ENCODE results near the gene ZNF84.

DNA sequence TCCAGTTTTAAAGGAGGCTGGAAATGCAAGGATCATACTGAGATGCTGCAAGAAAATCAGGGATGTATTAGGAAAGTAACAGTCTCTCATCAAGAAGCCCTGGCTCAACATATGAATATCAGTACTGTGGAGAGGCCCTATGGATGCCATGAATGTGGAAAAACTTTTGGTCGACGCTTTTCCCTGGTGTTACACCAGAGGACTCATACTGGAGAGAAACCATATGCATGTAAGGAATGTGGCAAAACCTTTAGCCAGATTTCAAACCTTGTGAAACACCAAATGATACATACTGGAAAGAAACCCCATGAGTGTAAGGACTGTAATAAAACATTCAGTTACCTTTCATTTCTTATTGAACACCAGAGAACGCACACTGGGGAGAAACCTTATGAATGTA is 68.3 kb downstream of the ZNF84 start:
- no peak for TF ChIP-seq CTCF (conservative IDR thresholded peaks at IDR 0.05; ENCODE audit: low read depth in 2 of 2)
- no peak for TF ChIP-seq REST (IDR thresholded peaks at IDR 0.05; ENCODE audit: unreplicated experiment)
- no peak for TF ChIP-seq POLR2AphosphoS5 (IDR thresholded peaks at IDR 0.05; ENCODE audit: low read depth)
- TF ChIP-seq EZH2phosphoT487 (IDR thresholded peaks at IDR 0.05; ENCODE audit: unreplicated experiment), result no peak
- no peak for TF ChIP-seq ETS1 (IDR thresholded peaks at IDR 0.05)
- no peak for TF ChIP-seq EZH2 (IDR thresholded peaks at IDR 0.05; ENCODE audit: low read depth, unreplicated experiment)
- no peak for TF ChIP-seq ZNF462 (CRISPR knock-in tag; IDR thresholded peaks at IDR 0.05)
- no peak for TF ChIP-seq CREB1 (CRISPR knock-in tag; IDR thresholded peaks at IDR 0.05; ENCODE audit: low read depth)
- TF ChIP-seq ZNF114 (CRISPR knock-in tag; IDR thresholded peaks at IDR 0.05), result no peak

Data from GM23338 (cell line).